Measurements from ENCODE around the gene SFTPD. TPM values are rescaled to one million over a fixed set of nuclear protein-coding genes. Genes with fewer than 3 reads are reported as not detected.

Gene SFTPD
- total RNA-seq, 1 experiment from 2014 or later = 0.24 TPM

DNA sequence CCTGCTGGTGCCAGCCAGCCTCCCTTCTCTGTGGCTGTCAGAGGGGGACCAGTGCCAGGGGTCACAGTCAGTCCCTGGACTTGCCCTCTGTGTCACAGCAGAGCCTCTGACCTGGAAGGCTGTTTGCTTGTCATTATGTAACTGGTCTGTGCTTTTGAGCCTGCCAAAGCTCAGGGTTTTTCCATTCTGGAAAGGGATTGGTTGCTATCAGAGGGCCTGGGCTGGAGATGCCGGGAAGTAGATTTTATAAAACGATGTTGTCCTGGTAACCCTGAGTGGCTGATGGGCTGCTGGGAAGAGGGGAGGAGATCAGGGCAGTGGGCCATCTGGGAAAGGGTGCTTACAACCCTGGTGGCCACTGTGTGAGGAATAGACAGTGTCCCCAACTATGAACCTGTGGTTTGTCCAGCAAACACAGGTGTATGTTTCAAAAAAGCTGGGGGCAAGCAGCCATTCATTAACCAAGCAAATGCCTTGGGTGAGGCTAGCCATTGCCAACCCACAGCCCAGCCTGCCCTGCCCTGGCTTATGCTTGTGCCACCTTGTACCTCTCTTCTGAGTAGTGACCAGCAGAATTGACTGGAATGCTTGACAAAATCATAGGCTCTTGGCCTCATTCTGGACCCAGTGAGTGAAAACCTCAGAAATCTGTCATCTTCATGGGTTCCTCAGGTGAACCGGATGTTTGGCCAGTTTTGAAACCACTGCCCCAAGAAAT lies 21.6 kb downstream of the SFTPD start:
- Histone ChIP-seq H2BK15ac (ENCODE audit: low read depth, low read length) (no peak overlapping the region), H3K23me2 (ENCODE audit: insufficient read length, low read depth, low read length, poor library complexity, severe bottlenecking) (peaks cover 3% of the 10 kb centered on the region), H4K5ac (ENCODE audit: insufficient read length, low read depth, low read length) (no peak overlapping the region), H3K27me3 (ENCODE audit: insufficient read depth, low read length) (peaks cover 7% of the 10 kb centered on the region; the same call in 1 of the 2 replicates), H3K4me2 (ENCODE audit: insufficient read depth, insufficient read length, low read length) (no peak overlapping the region), H4K8ac (replicated peaks; ENCODE audit: insufficient read length, low read depth, low read length) (no peak overlapping the region), H2AK5ac (ENCODE audit: insufficient read length, low read length) (no peak overlapping the region), H2AFZ (ENCODE audit: low read length) (no peak overlapping the region), H3K79me1 (ENCODE audit: insufficient read depth, low read depth, low read length, poor library complexity, severe bottlenecking) (no peaks in the 10 kb centered on the region), H3K4ac (ENCODE audit: low read depth, low read length) (no peak overlapping the region), H2BK20ac (ENCODE audit: low read depth, low read length, poor library complexity, severe bottlenecking) (no peak overlapping the region), H2BK120ac (ENCODE audit: low read depth, low read length, poor library complexity, severe bottlenecking) (no peak overlapping the region), H3K27ac (ENCODE audit: insufficient read length, low read depth, low read length) (no peak overlapping the region), H3K9ac (ENCODE audit: extremely low read depth, insufficient read length, low read length) (no peak overlapping the region), H3T11ph (ENCODE audit: low read length) (no peak overlapping the region), H3K4me1 (ENCODE audit: insufficient read depth, low read length) (peaks cover 3% of the 10 kb centered on the region; the same call in 1 of the 2 replicates), H3K79me2 (ENCODE audit: insufficient read depth, low read length) (no peaks in the 10 kb centered on the region), H3K14ac (ENCODE audit: insufficient read depth, low read length) (no peak overlapping the region), H4K91ac (ENCODE audit: insufficient read length, low read depth, low read length) (no peak overlapping the region), H4K20me1 (ENCODE audit: control insufficient read depth, insufficient read depth, insufficient read length) (no peaks in the 10 kb centered on the region), H3K56ac (ENCODE audit: insufficient read length, low read depth, low read length) (no peak overlapping the region), H2BK12ac (ENCODE audit: insufficient read length, low read depth, low read length) (no peak overlapping the region), H3K9me3 (ENCODE audit: control insufficient read depth, low read depth, low read length) (no peaks in the 10 kb centered on the region), H3K18ac (ENCODE audit: insufficient read length, low read depth, low read length) (no peak overlapping the region), H3K23ac (ENCODE audit: insufficient read length, low read depth, low read length) (no peak overlapping the region), H2BK5ac (ENCODE audit: insufficient read length, low read length) (no peak overlapping the region)
- Mint-ChIP-seq H3K36me3 (ENCODE audit: insufficient read depth in 1 of 3, low read depth in 3 of 3) (peaks cover 7 to 12% (median 7%) of the 10 kb centered on the region in 3 experiments), H3K27me3 (ENCODE audit: low read depth) (peaks cover 26% of the 10 kb centered on the region), H3K4me1 (peaks cover 4 to 5% of the 10 kb centered on the region in 2 experiments), H3K27ac (no peak overlapping the region), H3K4me3 (no peak overlapping the region), H3K9me3 (peaks cover 6 to 12% of the 10 kb centered on the region in 2 experiments)
- DNase-seq = no peak
- no CpG with 5 or more reads among the region's 3 CpGs for WGBS (ENCODE audit: extremely low coverage, insufficient read length, low lambda C conversion rate)
- TF ChIP-seq, protein P1, sequence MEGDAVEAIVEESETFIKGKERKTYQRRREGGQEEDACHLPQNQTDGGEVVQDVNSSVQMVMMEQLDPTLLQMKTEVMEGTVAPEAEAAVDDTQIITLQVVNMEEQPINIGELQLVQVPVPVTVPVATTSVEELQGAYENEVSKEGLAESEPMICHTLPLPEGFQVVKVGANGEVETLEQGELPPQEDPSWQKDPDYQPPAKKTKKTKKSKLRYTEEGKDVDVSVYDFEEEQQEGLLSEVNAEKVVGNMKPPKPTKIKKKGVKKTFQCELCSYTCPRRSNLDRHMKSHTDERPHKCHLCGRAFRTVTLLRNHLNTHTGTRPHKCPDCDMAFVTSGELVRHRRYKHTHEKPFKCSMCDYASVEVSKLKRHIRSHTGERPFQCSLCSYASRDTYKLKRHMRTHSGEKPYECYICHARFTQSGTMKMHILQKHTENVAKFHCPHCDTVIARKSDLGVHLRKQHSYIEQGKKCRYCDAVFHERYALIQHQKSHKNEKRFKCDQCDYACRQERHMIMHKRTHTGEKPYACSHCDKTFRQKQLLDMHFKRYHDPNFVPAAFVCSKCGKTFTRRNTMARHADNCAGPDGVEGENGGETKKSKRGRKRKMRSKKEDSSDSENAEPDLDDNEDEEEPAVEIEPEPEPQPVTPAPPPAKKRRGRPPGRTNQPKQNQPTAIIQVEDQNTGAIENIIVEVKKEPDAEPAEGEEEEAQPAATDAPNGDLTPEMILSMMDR (conservative IDR thresholded peaks at IDR 0.05) = no peak
